GM12878 (cell line): ENCODE measurements around the gene C2orf80. TPM values are rescaled to one million over a fixed set of nuclear protein-coding genes. Genes with fewer than 3 reads are reported as not detected.

Experiments used
- ATAC-seq: fragments of 200-7000 bp; cut with Tn5 transposase; 3 replicates; pipeline ENCODE4 v1.9.1; 2020; ENCODE audit warnings: mild to moderate bottlenecking, moderate library complexity
- BruUV-seq: library from RNA; stranded (reverse); fragments of 400-500 nt; replicated peaks from 2 replicates; lab custom pipeline; 2021; lab: Mats Ljungman, UMichigan
- CTCF ChIA-PET: fragments of 300-600 bp; sonication (Branson Sonifier 250); formaldehyde crosslinking; extraction: SDS; loops from one replicate; lab custom pipeline; 2021; ENCODE audit warnings: inconsistent platforms; lab: Yijun Ruan, JAX
- POLR2A ChIA-PET: fragments of 350-600 bp; formaldehyde crosslinking; extraction: SDS; loops from one replicate; lab custom pipeline; 2021; ENCODE audit warnings: inconsistent platforms; lab: Charles Lee
- RAD21 ChIA-PET: fragments of 300-600 bp; sonication (Branson Sonifier 250); formaldehyde crosslinking; loops from one replicate; lab custom pipeline; 2023; ENCODE audit warnings: antibody characterized with exemption; ENCODE audit not compliant: unreplicated experiment; lab: Charles Lee
- SMC1A ChIA-PET: fragments of 300-600 bp; sonication (Branson Sonifier 250); formaldehyde crosslinking; loops from one replicate; lab custom pipeline; 2023; ENCODE audit not compliant: unreplicated experiment, uncharacterized antibody; lab: Charles Lee
- DNase-seq: peaks from one replicate; pipeline ENCODE4 v3.0.0-alpha.2; 2011; ENCODE audit warnings: low read depth, low spot score
- FAIRE-seq: peaks from 3 replicates; lab custom pipeline; 2011; peaks lifted over from hg19 to GRCh38; lab: Jason Lieb, UNC
- H2AFZ ChIP-seq: 2 replicates; pipeline ENCODE4 v1.6.0; 2011; ENCODE audit warnings: low read depth, low read length, control low read depth; ENCODE audit not compliant: control insufficient read depth
- H3K27ac ChIP-seq: 2 replicates; pipeline ENCODE4 v1.5.1; 2011; ENCODE audit warnings: control low read depth; ENCODE audit not compliant: control insufficient read depth, insufficient read depth
- H3K27me3 ChIP-seq, 2 experiments: replicated peaks in 1 of 2; 2 replicates each; pipeline versions ENCODE4 v1.6.0 to v1.6.1; 2011; ENCODE audit warnings: low read length in 1 of 2; ENCODE audit not compliant: control insufficient read depth in 2 of 2, insufficient read depth in 2 of 2
- H3K36me3 ChIP-seq, 2 experiments: 2 replicates each; pipeline ENCODE4 v1.5.1; 2011; ENCODE audit warnings: low read length in 1 of 2; ENCODE audit not compliant: control insufficient read depth in 2 of 2, insufficient read depth in 2 of 2
- H3K4me1 ChIP-seq: 2 replicates; pipeline ENCODE4 v1.6.1; 2011; ENCODE audit warnings: mild to moderate bottlenecking, low read length, moderate library complexity, mixed read lengths; ENCODE audit not compliant: control insufficient read depth, insufficient read depth
- H3K4me2 ChIP-seq: 2 replicates; pipeline ENCODE4 v1.6.0; 2011; ENCODE audit warnings: control low read depth; ENCODE audit not compliant: control insufficient read depth, insufficient read depth
- H3K4me3 ChIP-seq: fragments of 200-600 bp; sonication (generic); 2 replicates; pipeline ENCODE4 v1.5.1; 2016
- H3K79me2 ChIP-seq: 2 replicates; pipeline ENCODE4 v1.6.0; 2011; ENCODE audit warnings: low read length; ENCODE audit not compliant: control insufficient read depth, insufficient read depth
- H3K9ac ChIP-seq: 2 replicates; pipeline ENCODE4 v1.8.0; 2011; ENCODE audit warnings: low read length, control low read depth, mixed read lengths; ENCODE audit not compliant: control insufficient read depth, insufficient read depth
- H3K9me3 ChIP-seq: replicated peaks from 3 replicates; pipeline ENCODE4 v1.5.1; 2011; ENCODE audit warnings: mild to moderate bottlenecking, low read length; ENCODE audit not compliant: control insufficient read depth, insufficient read depth
- H4K20me1 ChIP-seq: 2 replicates; pipeline ENCODE4 v1.6.0; 2011; ENCODE audit not compliant: control insufficient read depth, insufficient read depth
- DPF2 ChIP-seq: fragments of 450-650 bp; IDR thresholded peaks from 2 replicates; pipeline ENCODE4 v1.6.1; 2017; ENCODE audit warnings: mild to moderate bottlenecking
- HDGF ChIP-seq: fragments of 450-650 bp; IDR thresholded peaks from 2 replicates; pipeline ENCODE4 v1.6.1; 2016; ENCODE audit warnings: antibody characterized with exemption
- ZNF24 ChIP-seq: fragments of 450-650 bp; IDR thresholded peaks from 2 replicates; pipeline ENCODE4 v1.6.1; 2017; ENCODE audit warnings: antibody characterized with exemption, mild to moderate bottlenecking
- WGBS: methylation state at CpG from one replicate; pipeline ENCODE4 v1.1.6; 2016; ENCODE audit warnings: low lambda C conversion rate; ENCODE audit not compliant: insufficient replicate concordance, insufficient coverage; ENCODE audit errors: missing lambda C conversion rate; 5-methylcytosine and 5-hydroxymethylcytosine counted together
- in situ Hi-C: fragments of 300-500 bp; cut with MboI; formaldehyde crosslinking; loops from 9 replicates; pipeline ENCODE4 v1.14.3; 2018; ENCODE audit warnings: mixed read lengths
- intact Hi-C: fragments of 100-400 bp; cut with micrococcal nuclease; formaldehyde crosslinking; loops from one replicate; pipeline ENCODE4 v1.14.2; 2022; ENCODE audit not compliant: unreplicated experiment
- polyA plus RNA-seq, 11 experiments: library from polyadenylated mRNA; depleted of rRNA in 4 of 11; unstranded in 6 of 11; stranded (reverse) in 5 of 11; fragments of >200 nt; fragmentation: Nextera tagmentation in 4 of 11; fragmentation: Illumina TruSeq in 1 of 11; extraction: Ambion mirVana in 4 of 11; extraction: Trizol in 1 of 11; gene quantifications; 1 replicate in 1 of 11; 2 replicates in 10 of 11; pipeline versions ENCODE4 v1.2.1 to v1.2.3, GENCODE V29; 2011 to 2016; ENCODE audit warnings: inconsistent platforms in 2 of 11, missing spikeins in 2 of 11, low read depth in 1 of 11
- total RNA-seq, 4 experiments: library from RNA; depleted of rRNA in 3 of 4; stranded (reverse); fragments of >200 nt in 3 of 4; fragmentation: Illumina TruSeq in 1 of 4; extraction: Trizol in 1 of 4; gene quantifications; 2 replicates each; pipeline versions ENCODE4 v1.2.1 to v1.2.3, GENCODE V29; 2013 to 2021
- TF ChIP-seq, protein P1 (sequence below): fragments of 450-650 bp; IDR thresholded peaks from 2 replicates; pipeline ENCODE4 v1.6.1; 2017; ENCODE audit warnings: low read depth, mild to moderate bottlenecking, moderate library complexity
- TF ChIP-seq, protein P2 (sequence below): fragments of 450-650 bp; IDR thresholded peaks from 2 replicates; pipeline ENCODE4 v1.6.1; 2016; ENCODE audit warnings: mild to moderate bottlenecking

The C2orf80 gene
- total and polyA plus RNA-seq, 10 of the 15 experiments (the other 5 are each of a cell fraction or from before 2014, with no cell fraction given), result not detected

DNA sequence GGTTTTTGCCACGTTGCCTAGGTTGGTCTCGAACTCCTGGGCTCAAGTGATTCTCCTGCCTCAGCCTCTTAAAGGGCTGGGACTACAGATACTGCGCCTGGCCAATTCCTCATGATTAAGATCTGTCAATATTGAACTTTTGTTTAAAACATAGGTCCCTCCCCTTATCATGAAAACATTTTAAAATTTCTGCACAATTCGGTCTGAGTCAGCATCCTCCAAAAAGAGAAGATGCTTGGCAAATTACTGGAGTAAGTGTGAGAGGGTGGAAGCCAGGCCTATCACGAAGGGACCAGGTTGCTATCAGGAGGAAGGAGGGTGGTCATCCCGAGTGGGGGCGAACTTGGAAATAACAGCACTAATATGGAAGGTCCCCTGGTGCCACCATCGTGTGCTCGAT lies 15.7 kb downstream of the C2orf80 start (continued):
- no peak for TF ChIP-seq DPF2
- TF ChIP-seq, all 136 proteins: peak for 0

DNA sequence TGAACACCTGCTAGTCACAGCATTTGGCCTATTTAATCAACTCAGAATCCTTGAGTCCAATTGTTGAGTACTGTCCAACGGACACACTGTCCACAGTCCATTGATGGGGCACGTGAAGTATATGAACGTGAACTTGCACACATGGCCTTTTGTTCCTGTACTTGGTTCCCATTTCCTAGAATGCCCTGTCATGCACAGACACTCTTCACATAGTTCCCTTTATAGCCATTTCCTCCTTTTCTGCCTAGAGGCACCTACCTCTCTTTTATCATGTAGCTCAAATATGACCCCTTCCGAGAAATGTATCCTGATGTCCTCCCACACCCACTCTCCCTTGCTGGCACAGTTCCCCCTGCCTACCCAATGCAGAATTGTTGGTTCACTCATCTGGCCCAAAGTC lies 17.7 kb downstream of the C2orf80 start:
- no peaks in the 10 kb centered on the region for H3K36me3 ChIP-seq
- no peaks in the 10 kb centered on the region for H3K4me1 ChIP-seq
- POLR2A ChIA-PET, result no interaction called here
- no peaks in the 10 kb centered on the region for H3K79me2 ChIP-seq
- H3K4me3 ChIP-seq, result no peak overlapping the region
- FAIRE-seq (no peak), ATAC-seq (no peak), DNase-seq (no peak)
- SMC1A ChIA-PET, result no interaction called here
- CTCF ChIA-PET, result interaction anchor here (2.1 kb wide), 1 partner anchor 10 kb away, joined by 5 read pairs; no protein-coding TSS in a partner anchor
- H3K9me3 ChIP-seq, result no peaks in the 10 kb centered on the region
- 0% methylated on average over 4 of the region's 4 CpGs for WGBS
- H3K27me3 ChIP-seq, result peaks cover 0 to 5% of the 10 kb centered on the region in 2 experiments; a peak in 1 of 4 replicates
- no peak overlapping the region for H3K4me2 ChIP-seq
- intact Hi-C loops, result loop anchor here (10.0 kb wide), 1 partner anchor 173 kb away; no protein-coding TSS in a partner anchor
- H2AFZ ChIP-seq, result no peak overlapping the region
- BruUV-seq, result no TSS peak
- no peak overlapping the region for H3K27ac ChIP-seq
- RAD21 ChIA-PET, result interaction anchor here (0.6 kb wide), 1 partner anchor 200 kb away, joined by 4 read pairs; no protein-coding TSS in a partner anchor
- in situ Hi-C loops, result no loop called here
- H4K20me1 ChIP-seq, result no peaks in the 10 kb centered on the region
- TF ChIP-seq ZNF24, result no peak
- TF ChIP-seq, protein P1, sequence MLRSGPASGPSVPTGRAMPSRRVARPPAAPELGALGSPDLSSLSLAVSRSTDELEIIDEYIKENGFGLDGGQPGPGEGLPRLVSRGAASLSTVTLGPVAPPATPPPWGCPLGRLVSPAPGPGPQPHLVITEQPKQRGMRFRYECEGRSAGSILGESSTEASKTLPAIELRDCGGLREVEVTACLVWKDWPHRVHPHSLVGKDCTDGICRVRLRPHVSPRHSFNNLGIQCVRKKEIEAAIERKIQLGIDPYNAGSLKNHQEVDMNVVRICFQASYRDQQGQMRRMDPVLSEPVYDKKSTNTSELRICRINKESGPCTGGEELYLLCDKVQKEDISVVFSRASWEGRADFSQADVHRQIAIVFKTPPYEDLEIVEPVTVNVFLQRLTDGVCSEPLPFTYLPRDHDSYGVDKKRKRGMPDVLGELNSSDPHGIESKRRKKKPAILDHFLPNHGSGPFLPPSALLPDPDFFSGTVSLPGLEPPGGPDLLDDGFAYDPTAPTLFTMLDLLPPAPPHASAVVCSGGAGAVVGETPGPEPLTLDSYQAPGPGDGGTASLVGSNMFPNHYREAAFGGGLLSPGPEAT, result no peak
- TF ChIP-seq, protein P2, sequence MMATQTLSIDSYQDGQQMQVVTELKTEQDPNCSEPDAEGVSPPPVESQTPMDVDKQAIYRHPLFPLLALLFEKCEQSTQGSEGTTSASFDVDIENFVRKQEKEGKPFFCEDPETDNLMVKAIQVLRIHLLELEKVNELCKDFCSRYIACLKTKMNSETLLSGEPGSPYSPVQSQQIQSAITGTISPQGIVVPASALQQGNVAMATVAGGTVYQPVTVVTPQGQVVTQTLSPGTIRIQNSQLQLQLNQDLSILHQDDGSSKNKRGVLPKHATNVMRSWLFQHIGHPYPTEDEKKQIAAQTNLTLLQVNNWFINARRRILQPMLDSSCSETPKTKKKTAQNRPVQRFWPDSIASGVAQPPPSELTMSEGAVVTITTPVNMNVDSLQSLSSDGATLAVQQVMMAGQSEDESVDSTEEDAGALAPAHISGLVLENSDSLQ, result no peak
- TF ChIP-seq HDGF, result no peak
- no peak overlapping the region for H3K9ac ChIP-seq
